Upper lobe of left lung (tissue), 6 donors: Measurements from ENCODE around the gene PRR33. TPM values are rescaled to one million over a fixed set of nuclear protein-coding genes. Genes with fewer than 3 reads are reported as not detected.

ENCODE experiments used
- ATAC-seq, 2 donors: fragments of 200-7000 bp; cut with Tn5 transposase; one replicate each; pipeline ENCODE4 v1.9.1; 2022; ENCODE audit warnings: mild to moderate bottlenecking in 2 of 2, moderate library complexity in 2 of 2; ENCODE audit not compliant: low FRiP score in 2 of 2
- DNase-seq, 2 donors: peaks; one replicate each; pipeline ENCODE4 v3.0.0-alpha.2; 2019 to 2020
- H3K27ac ChIP-seq, 4 donors: fragments of 200-600 bp; sonication (generic); one replicate each; pipeline ENCODE4 v1.5.1; 2016 to 2019
- H3K27me3 ChIP-seq, 4 donors: fragments of 200-600 bp; sonication (generic); one replicate each; pipeline ENCODE4 v1.5.1; 2017 to 2019
- H3K36me3 ChIP-seq, 4 donors: fragments of 200-600 bp; sonication (generic); one replicate each; pipeline ENCODE4 v1.5.1; 2016 to 2019
- H3K4me1 ChIP-seq, 4 donors: fragments of 200-600 bp; sonication (generic); one replicate each; pipeline ENCODE4 v1.5.1; 2018 to 2019
- H3K4me3 ChIP-seq, 4 donors: fragments of 200-600 bp; sonication (generic); one replicate each; pipeline ENCODE4 v1.5.1; 2017 to 2019; ENCODE audit warnings: mild to moderate bottlenecking in 2 of 4, moderate library complexity in 1 of 4
- H3K9me3 ChIP-seq, 4 donors: fragments of 200-600 bp; sonication (generic); one replicate each; pipeline ENCODE4 v1.5.1; 2018 to 2019
- EP300 ChIP-seq, 4 donors: sonication (generic); formaldehyde crosslinking; IDR thresholded peaks; one replicate each; pipeline ENCODE4 v1.5.1; 2017; ENCODE audit warnings: antibody characterized with exemption in 4 of 4, control low read depth in 2 of 4
- POLR2A ChIP-seq, 4 donors: fragments of 450-650 bp; IDR thresholded peaks; one replicate each; pipeline ENCODE4 v1.5.1; 2016 to 2017; ENCODE audit warnings: antibody characterized with exemption in 4 of 4, mild to moderate bottlenecking in 2 of 4
- POLR2AphosphoS5 ChIP-seq, 2 donors: sonication (generic); formaldehyde crosslinking; IDR thresholded peaks; one replicate each; pipeline ENCODE4 v1.5.1; 2017; ENCODE audit warnings: antibody characterized with exemption in 2 of 2
- WGBS, 2 donors: methylation state at CpG; one replicate each; pipeline ENCODE4 v1.1.5; 2017 to 2018; 5-methylcytosine and 5-hydroxymethylcytosine counted together
- total RNA-seq, 6 donors: library from RNA; depleted of rRNA in 4 of 6; stranded (reverse); fragments of >200 nt in 4 of 6; gene quantifications; one replicate each; pipeline versions ENCODE4 v1.1.0 to v1.2.1, GENCODE V29; 2016 to 2021
- TF ChIP-seq, protein P1 (sequence below), 6 experiments: fragments of 450-650 bp in 4 of 6; fragments of 200-600 bp in 2 of 6; sonication (generic) in 2 of 6; IDR thresholded peaks; one replicate each; pipeline ENCODE4 v1.5.1; 2016 to 2019; ENCODE audit warnings: antibody characterized with exemption in 6 of 6
- donor health status: DM: no; HTN: no; CAD: no; lungs with moderate emphysema.
- donor health status: DM: no; HTN: yes; CAD: no; lungs with severe emphysema.

Gene PRR33
- total RNA-seq, 6 donors from 2014 or later, result not detected

GRCh38 chr11:1871531-1871930, 20.2 kb downstream of the PRR33 start:
- ATAC-seq, result no peak
- no peak overlapping the region for H3K27ac ChIP-seq
- H3K9me3 ChIP-seq, result no peaks in the 10 kb centered on the region
- TF ChIP-seq, protein P1, sequence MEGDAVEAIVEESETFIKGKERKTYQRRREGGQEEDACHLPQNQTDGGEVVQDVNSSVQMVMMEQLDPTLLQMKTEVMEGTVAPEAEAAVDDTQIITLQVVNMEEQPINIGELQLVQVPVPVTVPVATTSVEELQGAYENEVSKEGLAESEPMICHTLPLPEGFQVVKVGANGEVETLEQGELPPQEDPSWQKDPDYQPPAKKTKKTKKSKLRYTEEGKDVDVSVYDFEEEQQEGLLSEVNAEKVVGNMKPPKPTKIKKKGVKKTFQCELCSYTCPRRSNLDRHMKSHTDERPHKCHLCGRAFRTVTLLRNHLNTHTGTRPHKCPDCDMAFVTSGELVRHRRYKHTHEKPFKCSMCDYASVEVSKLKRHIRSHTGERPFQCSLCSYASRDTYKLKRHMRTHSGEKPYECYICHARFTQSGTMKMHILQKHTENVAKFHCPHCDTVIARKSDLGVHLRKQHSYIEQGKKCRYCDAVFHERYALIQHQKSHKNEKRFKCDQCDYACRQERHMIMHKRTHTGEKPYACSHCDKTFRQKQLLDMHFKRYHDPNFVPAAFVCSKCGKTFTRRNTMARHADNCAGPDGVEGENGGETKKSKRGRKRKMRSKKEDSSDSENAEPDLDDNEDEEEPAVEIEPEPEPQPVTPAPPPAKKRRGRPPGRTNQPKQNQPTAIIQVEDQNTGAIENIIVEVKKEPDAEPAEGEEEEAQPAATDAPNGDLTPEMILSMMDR (IDR thresholded peaks at IDR 0.05), result no peak
- TF ChIP-seq POLR2A (IDR thresholded peaks at IDR 0.05), result no peak
- TF ChIP-seq POLR2AphosphoS5 (IDR thresholded peaks at IDR 0.05), result no peak
- no peak for TF ChIP-seq EP300 (IDR thresholded peaks at IDR 0.05)
- H3K4me1 ChIP-seq, result peaks cover 0 to 9% (median 4%) of the 10 kb centered on the region in 4 donors
- H3K27me3 ChIP-seq, result no peaks in the 10 kb centered on the region
- 87 to 88% methylated on average over 12 to 13 of the region's 15 CpGs for WGBS, 2 donors
- H3K4me3 ChIP-seq, result no peak overlapping the region
- DNase-seq, result peak in 1 of 2 donors; percentile 49
- H3K36me3 ChIP-seq, result no peaks in the 10 kb centered on the region

DNA sequence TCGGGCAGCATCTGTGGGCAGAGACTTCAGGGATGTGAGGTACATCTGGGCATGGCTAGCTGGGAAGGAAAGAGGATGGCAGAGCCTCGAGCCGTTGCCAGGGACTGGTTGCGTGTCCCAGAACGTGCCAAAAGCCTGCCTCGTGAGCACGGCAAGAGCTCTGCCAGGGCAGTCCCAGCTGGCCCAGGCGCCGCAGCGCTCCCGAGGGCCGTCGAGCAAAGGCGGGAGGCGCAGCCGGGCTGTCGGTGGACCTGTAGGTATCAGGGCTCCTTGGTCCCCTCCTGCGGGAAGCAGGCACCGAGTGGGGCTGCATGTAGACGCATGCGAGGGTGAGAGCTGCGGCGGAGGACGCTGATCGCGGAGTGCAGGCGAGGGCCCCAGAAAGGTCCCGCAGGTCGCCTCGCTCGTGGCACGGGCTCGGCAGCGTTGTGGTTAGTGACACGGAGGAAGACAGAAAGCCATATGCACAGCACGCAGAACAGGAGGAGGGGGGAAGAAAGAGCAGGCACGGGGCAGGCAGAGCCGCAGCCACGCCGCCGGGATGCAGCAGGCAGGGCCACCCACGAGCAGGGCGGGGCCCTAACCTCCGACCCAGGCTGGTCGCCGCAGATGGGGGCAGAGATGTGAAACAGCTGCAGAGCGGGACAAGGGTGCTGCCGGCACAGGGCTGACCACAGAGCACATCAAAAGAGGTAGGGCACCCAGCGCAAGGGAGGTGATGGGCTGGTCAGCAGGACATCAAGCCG, 20.8 kb downstream of the PRR33 start:
- peak in 1 of 2 donors; percentile 88 for DNase-seq
- Histone ChIP-seq H3K4me1 (peaks cover 0 to 9% (median under 1%) of the 10 kb centered on the region in 4 donors), H3K9me3 (no peaks in the 10 kb centered on the region), H3K4me3 (no peak overlapping the region), H3K27ac (no peak overlapping the region), H3K27me3 (no peaks in the 10 kb centered on the region), H3K36me3 (no peaks in the 10 kb centered on the region)
- 38 to 42% methylated on average over 30 to 49 of the region's 50 CpGs for WGBS, 2 donors
- peak in 1 of 2 donors; percentile 52 for ATAC-seq
- TF ChIP-seq POLR2AphosphoS5 (IDR thresholded peaks at IDR 0.05) (no peak), EP300 (IDR thresholded peaks at IDR 0.05) (no peak), POLR2A (IDR thresholded peaks at IDR 0.05) (no peak)
- TF ChIP-seq, protein P1 (IDR thresholded peaks at IDR 0.05), result no peak

GRCh38 chr11:1870326-1870696, 21.4 kb downstream of the PRR33 start:
- Histone ChIP-seq H3K36me3 (no peaks in the 10 kb centered on the region), H3K27ac (no peak overlapping the region), H3K9me3 (no peaks in the 10 kb centered on the region), H3K4me1 (peaks cover 0 to 9% (median under 1%) of the 10 kb centered on the region in 4 donors), H3K27me3 (no peaks in the 10 kb centered on the region), H3K4me3 (no peak overlapping the region)
- TF ChIP-seq EP300 (IDR thresholded peaks at IDR 0.05) (no peak), POLR2AphosphoS5 (IDR thresholded peaks at IDR 0.05) (no peak)
- DNase-seq (peak in 1 of 2 donors; percentile 66), ATAC-seq (no peak)
- 69 to 73% methylated on average over 9 to 12 of the region's 12 CpGs for WGBS, 2 donors

DNA sequence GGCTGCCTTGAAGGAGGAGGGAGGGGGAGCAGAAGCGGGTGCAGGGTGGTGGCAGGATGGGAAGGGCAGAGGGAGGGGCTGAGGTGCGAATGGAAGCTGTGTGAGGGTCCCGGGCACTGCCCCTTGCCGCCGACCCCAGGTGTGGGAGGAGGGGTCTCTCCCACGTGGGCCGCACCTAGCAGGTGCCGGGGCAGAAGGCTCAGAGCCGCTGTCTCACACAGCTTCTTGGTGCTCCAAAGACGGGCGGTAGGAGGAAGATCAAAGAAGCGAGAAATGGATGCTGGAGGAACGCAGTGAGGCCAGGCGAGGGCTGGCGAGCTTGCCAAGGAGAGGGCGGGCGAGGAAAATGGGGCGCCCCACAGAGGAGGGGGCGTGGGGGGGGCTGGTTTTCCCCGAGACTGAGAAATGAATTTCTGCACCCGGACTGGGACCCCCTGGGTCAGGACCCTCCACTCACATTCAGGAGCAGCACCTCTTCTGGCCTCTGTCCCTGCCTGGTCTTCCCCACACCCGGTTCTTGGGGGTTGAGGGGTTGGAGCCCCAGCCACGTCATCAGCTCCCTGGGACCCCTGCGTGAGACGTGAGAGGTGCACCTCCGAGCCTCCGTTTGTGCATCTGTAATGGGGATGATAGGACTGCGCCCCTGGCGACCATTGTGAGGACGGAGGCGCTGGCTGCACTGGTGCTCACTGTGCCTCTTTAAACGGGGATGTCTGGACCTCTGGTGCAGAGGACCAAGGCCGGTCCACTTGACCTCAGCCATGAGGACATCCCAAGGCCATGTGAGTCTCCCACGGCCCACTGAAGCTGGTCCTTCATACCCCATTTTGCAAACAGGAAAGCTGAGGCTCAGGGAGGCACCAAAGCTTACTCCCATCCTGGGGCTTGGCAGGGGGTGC, 22.0 kb downstream of the PRR33 start:
- WGBS, 2 donors, result 70 to 72% methylated on average over 23 to 34 of the region's 34 CpGs
- TF ChIP-seq POLR2AphosphoS5 (IDR thresholded peaks at IDR 0.05) (no peak), EP300 (IDR thresholded peaks at IDR 0.05) (no peak), POLR2A (IDR thresholded peaks at IDR 0.05) (no peak)
- TF ChIP-seq, protein P1 (IDR thresholded peaks at IDR 0.05), result no peak
- Histone ChIP-seq H3K9me3 (no peaks in the 10 kb centered on the region), H3K4me3 (no peak overlapping the region), H3K27ac (no peak overlapping the region), H3K4me1 (peaks cover 6 to 14% (median 7%) of the 10 kb centered on the region in 4 donors), H3K36me3 (no peaks in the 10 kb centered on the region), H3K27me3 (no peaks in the 10 kb centered on the region)
- ATAC-seq, result peak in 1 of 2 donors; percentile 55
- DNase-seq, result peak in 1 of 2 donors; percentile 67

DNA sequence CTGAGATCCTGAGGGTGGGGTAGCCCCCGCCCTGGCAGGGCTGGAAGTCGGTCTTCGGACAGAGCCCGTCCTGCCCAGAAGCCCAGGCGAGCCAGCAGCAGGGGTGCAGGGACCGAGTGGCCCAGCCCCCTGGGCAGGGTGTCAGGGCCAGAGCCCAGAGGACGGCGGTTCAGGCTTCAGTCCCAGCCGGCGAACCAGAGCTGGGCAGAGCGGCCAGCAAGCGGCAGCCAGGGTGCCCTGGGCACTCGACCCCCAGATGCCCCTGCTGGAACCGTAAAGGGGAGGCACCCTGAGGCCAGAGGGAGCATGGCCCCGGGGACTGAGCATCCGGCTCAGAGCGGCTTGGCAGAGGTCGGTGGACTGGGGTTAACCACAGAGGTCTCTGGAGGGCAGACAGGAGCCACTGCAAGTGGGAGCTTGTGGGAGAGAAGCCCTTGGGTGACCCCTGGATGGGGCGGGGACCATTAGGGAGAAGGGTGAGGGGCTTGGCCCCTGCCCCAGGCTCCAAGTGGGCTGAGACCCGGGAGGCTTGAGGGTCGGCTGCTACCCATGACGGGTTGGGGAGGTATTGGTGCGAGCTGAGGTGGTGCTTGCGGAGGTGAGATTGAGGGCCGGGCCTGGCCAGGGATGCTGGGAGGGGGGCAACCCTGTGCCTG, 22.9 kb downstream of the PRR33 start:
- WGBS, 2 donors, result 74 to 81% methylated on average over 12 to 25 of the region's 25 CpGs
- Histone ChIP-seq H3K4me1 (peaks cover 15 to 23% (median 16%) of the 10 kb centered on the region in 4 donors), H3K27me3 (no peaks in the 10 kb centered on the region), H3K9me3 (no peaks in the 10 kb centered on the region), H3K4me3 (no peak overlapping the region), H3K36me3 (no peaks in the 10 kb centered on the region), H3K27ac (no peak overlapping the region)
- DNase-seq, result peak in 1 of 2 donors; percentile 74
- no peak for TF ChIP-seq POLR2AphosphoS5 (IDR thresholded peaks at IDR 0.05)
- TF ChIP-seq POLR2A (IDR thresholded peaks at IDR 0.05), result no peak
- TF ChIP-seq, protein P1 (IDR thresholded peaks at IDR 0.05), result no peak
- no peak for TF ChIP-seq EP300 (IDR thresholded peaks at IDR 0.05)
- no peak for ATAC-seq
